ENCODE results near the gene RELN.

- TF ChIP-seq ZFP37 (tag by site-specific recombination; IDR thresholded peaks at IDR 0.05) (no peak), ZNF571 (tag by site-specific recombination; IDR thresholded peaks at IDR 0.05) (no peak), CTCF (tag by site-specific recombination; IDR thresholded peaks at IDR 0.05) (no peak), YY1 (tag by site-specific recombination; IDR thresholded peaks at IDR 0.05) (no peak), SETDB1 (IDR thresholded peaks at IDR 0.05; ENCODE audit: insufficient read length, low read length) (no peak)
Measured at GRCh38 chr7:103859709-103860108, 129.7 kb downstream of the RELN start.

Data from HEK293 (cell line).